HepG2 (cell line): ENCODE results near the gene DCP2. TPM values are rescaled to one million over a fixed set of nuclear protein-coding genes. Genes with fewer than 3 reads are reported as not detected.

Experiments used
- ATAC-seq: fragments of 200-7000 bp; cut with Tn5 transposase; 3 replicates; pipeline ENCODE4 v1.9.1; 2020; ENCODE audit warnings: mild to moderate bottlenecking, moderate library complexity
- BruUV-seq: library from RNA; stranded (reverse); fragments of 400-500 nt; replicated peaks from 2 replicates; lab custom pipeline; 2021; lab: Mats Ljungman, UMichigan
- CTCF ChIA-PET: fragments of 300-600 bp; formaldehyde crosslinking; extraction: SDS; loops from one replicate; lab custom pipeline; 2021; ENCODE audit warnings: low total read pairs, inconsistent platforms, low intra/inter-chr PET ratio; lab: Yijun Ruan, JAX
- POLR2A ChIA-PET: fragments of 350-600 bp; sonication (Branson Sonifier 250); formaldehyde crosslinking; loops from one replicate; lab custom pipeline; 2020; ENCODE audit warnings: antibody characterized with exemption, inconsistent platforms; lab: Yijun Ruan, JAX
- DNase-seq: peaks from one replicate; pipeline ENCODE4 v3.0.0-alpha.2; 2015; ENCODE audit warnings: low spot score
- FAIRE-seq: peaks from 3 replicates; lab custom pipeline; 2011; peaks lifted over from hg19 to GRCh38; lab: Jason Lieb, UNC
- H2AFZ ChIP-seq: one replicate; pipeline ENCODE4 v1.6.1; 2011; ENCODE audit warnings: low read length, inconsistent platforms
- H3K27ac ChIP-seq: fragments of 300-600 bp; 3 replicates; pipeline ENCODE4 v1.8.0; 2011; ENCODE audit warnings: mixed run types, mild to moderate bottlenecking, mixed read lengths, low read length, inconsistent platforms; ENCODE audit not compliant: insufficient read depth; ENCODE audit errors: extremely low read length
- H3K27me3 ChIP-seq, 2 experiments: fragments of 200-600 bp in 1 of 2; 2 replicates in 1 of 2; 3 replicates in 1 of 2; pipeline versions ENCODE4 v1.6.0 to v1.8.0; 2011; ENCODE audit warnings: low read length in 2 of 2, mild to moderate bottlenecking in 2 of 2, moderate library complexity in 2 of 2, inconsistent platforms in 1 of 2; ENCODE audit not compliant: insufficient read depth in 2 of 2, control insufficient read depth in 1 of 2
- H3K36me3 ChIP-seq, 2 experiments: fragments of 200-600 bp in 1 of 2; replicated peaks in 1 of 2; 2 replicates in 1 of 2; 3 replicates in 1 of 2; pipeline versions ENCODE4 v1.5.1 to v1.8.0; 2011; ENCODE audit warnings: low read length in 2 of 2, inconsistent platforms in 1 of 2; ENCODE audit not compliant: insufficient read depth in 2 of 2, control insufficient read depth in 1 of 2
- H3K4me1 ChIP-seq: 2 replicates; pipeline ENCODE4 v1.5.1; 2012; ENCODE audit warnings: low read length, inconsistent platforms; ENCODE audit not compliant: insufficient read depth
- H3K4me2 ChIP-seq: 2 replicates; pipeline ENCODE4 v1.6.0; 2011; ENCODE audit warnings: low read depth, low read length, inconsistent platforms
- H3K4me3 ChIP-seq, 3 experiments: fragments of 200-600 bp in 1 of 3; sonication (generic), shearing (Covaris generic) in 1 of 3; replicated peaks in 1 of 3; 2 replicates each; pipeline ENCODE4 v1.5.1; 2011 to 2016; ENCODE audit warnings: low read length in 3 of 3, inconsistent platforms in 2 of 3, low read depth in 2 of 3, mild to moderate bottlenecking in 2 of 3, control low read depth in 1 of 3, mixed read lengths in 1 of 3; ENCODE audit not compliant: insufficient read depth in 1 of 3
- H3K79me2 ChIP-seq: one replicate; pipeline ENCODE4 v1.6.1; 2011; ENCODE audit warnings: low read length, inconsistent platforms; ENCODE audit not compliant: insufficient read depth
- H3K9ac ChIP-seq: 2 replicates; pipeline ENCODE4 v1.6.0; 2011; ENCODE audit warnings: mild to moderate bottlenecking, low read depth, low read length, inconsistent platforms; ENCODE audit not compliant: insufficient read depth
- H3K9me3 ChIP-seq: 2 replicates; pipeline ENCODE4 v1.5.1; 2012; ENCODE audit warnings: mild to moderate bottlenecking, low read length
- H4K20me1 ChIP-seq: 2 replicates; pipeline ENCODE4 v1.6.0; 2011; ENCODE audit warnings: inconsistent platforms, mild to moderate bottlenecking, low read length, moderate library complexity; ENCODE audit not compliant: insufficient read depth
- AKAP8 ChIP-seq: sonication (generic); formaldehyde crosslinking; IDR thresholded peaks from 2 replicates; pipeline ENCODE4 v1.5.1; 2020; ENCODE audit warnings: mild to moderate bottlenecking, missing genetic modification reagents
- BRD4 ChIP-seq: sonication (generic); formaldehyde crosslinking; IDR thresholded peaks from 2 replicates; pipeline ENCODE4 v1.4.0; 2020; ENCODE audit warnings: missing genetic modification reagents
- FOXK1 ChIP-seq: sonication (generic); formaldehyde crosslinking; IDR thresholded peaks from 2 replicates; pipeline ENCODE4 v1.4.0; 2020; ENCODE audit warnings: low read depth, missing genetic modification reagents, borderline replicate concordance
- PLRG1 ChIP-seq: fragments of 450-650 bp; conservative IDR thresholded peaks from 2 replicates; pipeline ENCODE4 v1.6.1; 2016
- RAD21 ChIP-seq: fragments of 450-650 bp; formaldehyde crosslinking; IDR thresholded peaks from 2 replicates; pipeline ENCODE4 v1.5.0; 2020; ENCODE audit warnings: mild to moderate bottlenecking
- RBAK ChIP-seq: sonication (generic); formaldehyde crosslinking; IDR thresholded peaks from 2 replicates; pipeline ENCODE4 v1.5.1; 2020; ENCODE audit warnings: mild to moderate bottlenecking, missing genetic modification reagents
- RBM22 ChIP-seq: fragments of 200-400 bp; formaldehyde crosslinking; optimal IDR thresholded peaks from 2 replicates; pipeline ENCODE3; 2017; ENCODE audit warnings: mild to moderate bottlenecking, low read length, moderate library complexity
- SMAD3 ChIP-seq: sonication (generic); formaldehyde crosslinking; IDR thresholded peaks from 2 replicates; pipeline ENCODE4 v1.4.0; 2020; ENCODE audit warnings: missing genetic modification reagents
- SRSF9 ChIP-seq: fragments of 200-400 bp; formaldehyde crosslinking; IDR thresholded peaks from 2 replicates; pipeline ENCODE4 v1.6.1; 2018; ENCODE audit warnings: borderline replicate concordance, mild to moderate bottlenecking, low read depth, low read length; ENCODE audit not compliant: insufficient read depth, poor library complexity, severe bottlenecking
- ZFX ChIP-seq: sonication (generic); formaldehyde crosslinking; IDR thresholded peaks from 2 replicates; pipeline ENCODE4 v1.4.0; 2020; ENCODE audit warnings: mild to moderate bottlenecking, low read depth, missing genetic modification reagents, moderate library complexity
- ZNF207 ChIP-seq: fragments of 450-650 bp; IDR thresholded peaks from 2 replicates; pipeline ENCODE4 v1.6.1; 2016; ENCODE audit warnings: antibody characterized with exemption, borderline replicate concordance
- ZNF263 ChIP-seq: sonication (generic); formaldehyde crosslinking; IDR thresholded peaks from 2 replicates; pipeline ENCODE4 v1.4.0; 2020; ENCODE audit warnings: missing genetic modification reagents
- ZNF317 ChIP-seq: sonication (generic); formaldehyde crosslinking; IDR thresholded peaks from 2 replicates; pipeline ENCODE4 v1.5.0; 2020; ENCODE audit warnings: mild to moderate bottlenecking, missing genetic modification reagents
- ZNF619 ChIP-seq: sonication (generic); formaldehyde crosslinking; IDR thresholded peaks from 2 replicates; pipeline ENCODE4 v1.4.0; 2020; ENCODE audit warnings: mild to moderate bottlenecking, missing genetic modification reagents
- ZNF629 ChIP-seq: sonication (generic); formaldehyde crosslinking; conservative IDR thresholded peaks from 2 replicates; pipeline ENCODE4 v1.5.0; 2020; ENCODE audit warnings: missing genetic modification reagents
- WGBS: methylation state at CpG from one replicate; pipeline ENCODE4 v1.1.6; 2017; ENCODE audit warnings: low lambda C conversion rate; 5-methylcytosine and 5-hydroxymethylcytosine counted together
- in situ Hi-C: cut with HindIII; loops from 2 replicates; pipeline ENCODE4 v1.10.0; 2017; ENCODE audit warnings: low pct_unique_long_range_greater_than_20kb; ENCODE audit not compliant: extremely low pct_ligation_motif_present
- intact Hi-C: fragments of 100-400 bp; cut with micrococcal nuclease; formaldehyde crosslinking; loops from one replicate; pipeline ENCODE4 v1.10.0; 2022; ENCODE audit not compliant: unreplicated experiment
- polyA plus RNA-seq, 8 experiments: library from polyadenylated mRNA; depleted of rRNA in 3 of 8; stranded (reverse) in 7 of 8; unstranded in 1 of 8; fragments of >200 nt; fragmentation: Illumina TruSeq in 4 of 8; extraction: Trizol in 4 of 8; gene quantifications; 2 replicates each; pipeline versions ENCODE4 v1.2.1 to v1.2.3, GENCODE V29; 2011 to 2016; ENCODE audit warnings: low read depth in 4 of 8, missing spikeins in 1 of 8, mixed read lengths in 1 of 8; ENCODE audit not compliant: insufficient read depth in 1 of 8
- total RNA-seq, 5 experiments: library from RNA; depleted of rRNA; stranded (reverse); fragments of >200 nt; fragmentation: Illumina TruSeq; extraction: Trizol; gene quantifications; 2 replicates each; pipeline ENCODE4 v1.2.3, GENCODE V29; 2016; ENCODE audit warnings: low read depth in 1 of 5

DCP2 gene
- total and polyA plus RNA-seq, 2 of the 13 experiments (the other 11 are each of a cell fraction or from before 2014, with no cell fraction given), result 16.2 to 63.4 TPM

DNA sequence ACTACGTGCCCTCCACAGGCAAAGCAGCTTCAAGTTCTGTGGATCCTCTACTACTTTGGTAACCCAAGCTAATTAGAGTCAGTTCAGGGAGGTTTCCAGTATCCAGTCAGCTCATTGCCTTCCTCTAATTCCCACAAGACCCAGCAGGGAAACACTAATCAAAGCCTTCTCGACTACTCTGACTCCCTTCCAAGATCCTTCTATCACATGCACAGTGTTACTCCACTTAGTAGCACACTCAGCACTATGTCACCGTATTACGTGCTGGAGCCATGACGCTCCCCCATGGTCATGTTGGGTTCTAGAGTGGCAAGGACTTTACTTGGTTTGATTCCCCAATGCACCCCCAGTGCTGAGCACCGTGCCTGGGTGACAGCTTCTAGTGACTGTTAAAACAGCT, 53.0 kb downstream of the DCP2 start:
- Histone ChIP-seq H3K36me3 (peaks cover 3 to 12% of the 10 kb centered on the region in 2 experiments; a peak in 2 of 5 replicates), H3K4me2 (no peak overlapping the region), H3K4me1 (no peaks in the 10 kb centered on the region)
- in situ Hi-C loops, result loop anchor here (25.0 kb wide), 1 partner anchor 483 kb away; the partner anchor contains the start of gene YTHDC2
- TF ChIP-seq RBM22, result peak; percentile 46
- no peak for TF ChIP-seq ZNF629 (CRISPR knock-in tag)
- TF ChIP-seq SRSF9, result no peak
- TF ChIP-seq, all 625 proteins: peak for 1
- Histone ChIP-seq H3K27ac (no peak overlapping the region), H3K27me3 (no peaks in the 10 kb centered on the region), H3K9me3 (no peaks in the 10 kb centered on the region), H3K4me3 (no peak overlapping the region), H3K9ac (no peak overlapping the region), H4K20me1 (no peaks in the 10 kb centered on the region), H2AFZ (no peak overlapping the region), H3K79me2 (no peaks in the 10 kb centered on the region)
- FAIRE-seq (no peak), ATAC-seq (no peak), DNase-seq (no peak)
- no TSS peak for BruUV-seq
- 92% methylated on average over 6 of the region's 6 CpGs for WGBS
- intact Hi-C loops, result loop anchor here (5.0 kb wide), 1 partner anchor 32 kb away; no protein-coding TSS in a partner anchor
- POLR2A ChIA-PET, result interaction anchor here (1.7 kb wide), 1 partner anchor 11 kb away, joined by 3 read pairs; no protein-coding TSS in a partner anchor
- CTCF ChIA-PET, result no interaction called here

DNA sequence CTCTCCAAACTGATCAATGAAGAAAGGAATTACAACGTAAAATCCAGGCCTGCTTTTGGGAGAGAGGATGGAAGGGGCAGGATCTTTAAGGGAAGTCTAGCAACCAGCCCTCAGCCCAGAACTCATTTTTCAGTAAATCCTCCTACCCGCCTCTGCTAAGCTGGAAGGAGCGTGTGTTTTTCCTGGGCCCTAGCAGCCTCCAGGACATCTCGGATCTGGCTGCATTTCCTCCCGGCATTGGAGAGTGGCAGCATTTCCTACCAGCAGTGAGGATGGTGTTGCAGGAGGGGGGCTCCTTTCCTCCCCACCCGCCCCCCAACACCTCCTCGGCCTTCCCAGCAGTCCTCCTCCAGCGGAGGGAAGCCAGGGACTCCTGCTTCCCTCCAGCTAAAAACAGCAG, 54.5 kb downstream of the DCP2 start:
- POLR2A ChIA-PET, result interaction anchor here (0.6 kb wide), 1 partner anchor 10 kb away, joined by 3 read pairs; no protein-coding TSS in a partner anchor
- H3K4me1 ChIP-seq, result no peaks in the 10 kb centered on the region
- H2AFZ ChIP-seq, result no peak overlapping the region
- H3K36me3 ChIP-seq, result peaks cover 3 to 12% of the 10 kb centered on the region in 2 experiments; a peak in 2 of 5 replicates
- CTCF ChIA-PET, result no interaction called here
- intact Hi-C loops, result loop anchor here (5.0 kb wide), 1 partner anchor 34 kb away; no protein-coding TSS in a partner anchor
- in situ Hi-C loops, result loop anchor here (25.0 kb wide), 1 partner anchor 481 kb away; the partner anchor contains the start of gene YTHDC2
- no peaks in the 10 kb centered on the region for H3K27me3 ChIP-seq
- H3K9me3 ChIP-seq, result no peaks in the 10 kb centered on the region
- H3K79me2 ChIP-seq, result no peaks in the 10 kb centered on the region
- no peaks in the 10 kb centered on the region for H4K20me1 ChIP-seq
- no peak for FAIRE-seq
- WGBS, result 99% methylated on average over 8 of the region's 8 CpGs
- no peak for ATAC-seq
- DNase-seq, result no peak
- no peak overlapping the region for H3K27ac ChIP-seq
- H3K9ac ChIP-seq, result no peak overlapping the region
- no TSS peak for BruUV-seq
- no peak overlapping the region for H3K4me3 ChIP-seq
- no peak for TF ChIP-seq ZNF619 (CRISPR knock-in tag)
- no peak for TF ChIP-seq RAD21
- TF ChIP-seq ZFX (CRISPR knock-in tag), result no peak
- TF ChIP-seq FOXK1 (CRISPR knock-in tag), result no peak
- no peak for TF ChIP-seq SMAD3 (CRISPR knock-in tag)
- no peak for TF ChIP-seq ZNF263
- no peak for TF ChIP-seq AKAP8 (CRISPR knock-in tag)
- TF ChIP-seq PLRG1, result no peak
- no peak for TF ChIP-seq BRD4 (CRISPR knock-in tag)
- no peak for TF ChIP-seq ZNF207
- TF ChIP-seq RBAK (CRISPR knock-in tag), result no peak
- no peak for TF ChIP-seq ZNF317 (CRISPR knock-in tag)
- TF ChIP-seq, all 625 proteins: peak for 0
- H3K4me2 ChIP-seq, result no peak overlapping the region
